Panc1 (cell line): Measurements from ENCODE around the gene MSMP. TPM values are rescaled to one million over a fixed set of nuclear protein-coding genes. Genes with fewer than 3 reads are reported as not detected.

Experiments
- ATAC-seq: fragments of 200-7000 bp; cut with Tn5 transposase; 2 replicates; pipeline ENCODE4 v1.9.1; 2020; ENCODE audit warnings: mild to moderate bottlenecking, moderate library complexity
- BruUV-seq: library from RNA; stranded (reverse); fragments of 400-500 nt; replicated peaks from 2 replicates; lab custom pipeline; 2021; lab: Mats Ljungman, UMichigan
- CTCF ChIA-PET: fragments of 300-600 bp; sonication (Branson Sonifier 250); formaldehyde crosslinking; loops from one replicate; lab custom pipeline; 2022; ENCODE audit warnings: antibody characterized with exemption; lab: Charles Lee
- POLR2A ChIA-PET: fragments of 300-600 bp; sonication (Branson Sonifier 250); formaldehyde crosslinking; loops from one replicate; lab custom pipeline; 2022; ENCODE audit warnings: antibody characterized with exemption; lab: Charles Lee
- DNase-seq: peaks from one replicate; pipeline ENCODE4 v3.0.0-alpha.2; 2010; ENCODE audit warnings: low read depth, low spot score
- H3K27ac ChIP-seq: 2 replicates; pipeline ENCODE4 v1.5.1; 2011; ENCODE audit warnings: mild to moderate bottlenecking, low read length, inconsistent platforms
- H3K27me3 ChIP-seq: fragments of 200-500 bp; sonication (Bioruptor generic); 2 replicates; pipeline ENCODE4 v1.6.0; 2014; ENCODE audit warnings: low read length, inconsistent platforms; ENCODE audit not compliant: control insufficient read depth, insufficient read depth
- H3K36me3 ChIP-seq: fragments of 200-500 bp; sonication (Bioruptor generic); 2 replicates; pipeline ENCODE4 v1.5.1; 2014; ENCODE audit warnings: inconsistent platforms, mild to moderate bottlenecking, low read length, moderate library complexity; ENCODE audit not compliant: control insufficient read depth, insufficient read depth
- H3K4me1 ChIP-seq: 2 replicates; pipeline ENCODE4 v1.5.1; 2011; ENCODE audit warnings: inconsistent platforms, mild to moderate bottlenecking, low read length, moderate library complexity; ENCODE audit not compliant: control insufficient read depth, insufficient read depth
- H3K4me3 ChIP-seq, 2 experiments: 2 replicates each; pipeline ENCODE4 v1.5.1; 2011 to 2012; ENCODE audit warnings: low read depth in 2 of 2, low read length in 2 of 2, mild to moderate bottlenecking in 2 of 2, inconsistent platforms in 1 of 2, moderate library complexity in 1 of 2
- H3K9me3 ChIP-seq: fragments of 200-500 bp; sonication (Bioruptor generic); 2 replicates; pipeline ENCODE4 v1.5.1; 2014; ENCODE audit warnings: low read depth, mild to moderate bottlenecking, inconsistent platforms, low read length, moderate library complexity; ENCODE audit not compliant: control insufficient read depth, insufficient read depth
- CTCF ChIP-seq: fragments of 450-650 bp; IDR thresholded peaks from 2 replicates; pipeline ENCODE4 v1.5.1; 2017; ENCODE audit warnings: mild to moderate bottlenecking
- POLR2AphosphoS5 ChIP-seq: IDR thresholded peaks from 2 replicates; pipeline ENCODE4 v1.6.1; 2012; ENCODE audit warnings: mild to moderate bottlenecking, low read depth, low read length, moderate library complexity
- REST ChIP-seq, 2 experiments: IDR thresholded peaks; 2 replicates each; pipeline ENCODE4 v1.6.1; 2011 to 2012; ENCODE audit warnings: low read depth in 2 of 2, control low read depth in 1 of 2, low read length in 1 of 2, mild to moderate bottlenecking in 1 of 2, moderate library complexity in 1 of 2; ENCODE audit not compliant: insufficient read depth in 1 of 2
- SIN3A ChIP-seq: IDR thresholded peaks from 2 replicates; pipeline ENCODE4 v1.6.1; 2012; ENCODE audit warnings: low read depth, mild to moderate bottlenecking, low read length, moderate library complexity, borderline replicate concordance; ENCODE audit not compliant: insufficient read depth
- TCF7L2 ChIP-seq: IDR thresholded peaks from 2 replicates; pipeline ENCODE4 v1.6.1; 2011; ENCODE audit warnings: mild to moderate bottlenecking, low read depth, low read length, inconsistent platforms
- in situ Hi-C: cut with HindIII; loops from 2 replicates; pipeline ENCODE4 v1.10.0; 2016; ENCODE audit warnings: low sequenced_read_pairs, low pct_unique_long_range_greater_than_20kb
- intact Hi-C: fragments of 100-400 bp; cut with micrococcal nuclease; formaldehyde crosslinking; loops from one replicate; pipeline ENCODE4 v1.10.0; 2022; ENCODE audit not compliant: unreplicated experiment
- total RNA-seq: library from RNA; stranded (reverse); gene quantifications from one replicate; pipeline ENCODE4 v1.2.1, GENCODE V29; 2021; ENCODE audit not compliant: unreplicated experiment

Gene MSMP
- total RNA-seq, 1 experiment from 2014 or later = 1.4 TPM

- peak overlapping the region; percentile 95 to 96 for H3K4me3 ChIP-seq
- H3K27ac ChIP-seq = peak overlapping the region; percentile 88
- POLR2A ChIA-PET = interaction anchor here (0.6 kb wide), 1 partner anchor 12 kb away, joined by 5 read pairs; no protein-coding TSS in a partner anchor
- H3K27me3 ChIP-seq = no peaks in the 10 kb centered on the region
- TF ChIP-seq SIN3A (no peak), REST (IDR thresholded peaks at IDR 0.05; ENCODE audit: insufficient read depth in 1 of 2, low read depth in 2 of 2, low read length in 1 of 2) (no peak), CTCF (no peak), TCF7L2 (no peak), POLR2AphosphoS5 (no peak)
- no TSS peak for BruUV-seq
- ATAC-seq (peak; percentile 60), DNase-seq (no peak)
- H3K9me3 ChIP-seq = no peaks in the 10 kb centered on the region
- H3K4me1 ChIP-seq = peaks cover 22% of the 10 kb centered on the region; the same call in 1 of the 2 replicates
- intact Hi-C loops (no loop called here), in situ Hi-C loops (no loop called here)
- H3K36me3 ChIP-seq = no peaks in the 10 kb centered on the region; the same call in 1 of the 2 replicates
- CTCF ChIA-PET = interaction anchor here (1.7 kb wide), 1 partner anchor 14 kb away, joined by 5 read pairs; no protein-coding TSS in a partner anchor
Measured at GRCh38 chr9:35749515-35750255, 4.4 kb downstream of the MSMP start.

GRCh38 chr9:35748858-35749514 is 5.1 kb downstream of the MSMP start, which contains the start of the genes GBA2 and RGP1:
TSS of gene GBA2 (minus strand) at chr9:35749228. CDS start at chr9:35748704, 524 bp downstream.
TSS of gene RGP1 (plus strand) at chr9:35749287. CDS start at chr9:35749756, 469 bp downstream.
- H3K9me3 ChIP-seq = no peaks in the 10 kb centered on the region
- TF ChIP-seq TCF7L2 = no peak; the same call in 1 of the 2 replicates
- TF ChIP-seq CTCF = no peak
- TF ChIP-seq POLR2AphosphoS5 = peak; percentile 86
- no peak for TF ChIP-seq REST (IDR thresholded peaks at IDR 0.05; ENCODE audit: insufficient read depth in 1 of 2, low read depth in 2 of 2, low read length in 1 of 2)
- peak; percentile 95; the same call in 1 of the 2 replicates for TF ChIP-seq SIN3A
- CTCF ChIA-PET = interaction anchor here (0.6 to 1.7 kb wide), 3 partner anchors 12 to 21 kb away, joined by 3 to 5 read pairs (median 4); no protein-coding TSS in a partner anchor
- no peaks in the 10 kb centered on the region for H3K27me3 ChIP-seq
- peaks cover 22% of the 10 kb centered on the region; the same call in 1 of the 2 replicates for H3K4me1 ChIP-seq
- DNase-seq = no peak
- ATAC-seq = peak; percentile 96
- BruUV-seq = no TSS peak
- intact Hi-C loops = no loop called here
- H3K36me3 ChIP-seq = peaks cover 3% of the 10 kb centered on the region
- in situ Hi-C loops = no loop called here
- POLR2A ChIA-PET = no interaction called here
- H3K27ac ChIP-seq = peak within 1 kb of the TSS; percentile 94
- peak within 1 kb of the TSS; percentile 95 to 96 for H3K4me3 ChIP-seq
